GM19023 (cell line): ENCODE measurements around the gene MYO1C.

Experiments used
- ATAC-seq: cut with Tn5 transposase; IDR thresholded peaks from one replicate; pipeline ENCODE4 v1.9.1; 2021; ENCODE audit warnings: mild to moderate bottlenecking, moderate library complexity; ENCODE audit not compliant: unreplicated experiment

The MYO1C gene

GRCh38 chr17:1486802-1487695 lies 5.4 kb downstream of the MYO1C start:
- ATAC-seq: no peak

- peak; percentile 38 for ATAC-seq
These were observed 6.8 kb downstream of the MYO1C start for GRCh38 chr17:1485423-1486376.

GRCh38 chr17:1484676-1485422 lies 7.6 kb downstream of the MYO1C start:
- ATAC-seq: no peak

- no peak for ATAC-seq
These were observed 8.4 kb downstream of the MYO1C start for GRCh38 chr17:1484060-1484535.

- ATAC-seq: no peak
These were observed 9.8 kb downstream of the MYO1C start for GRCh38 chr17:1482680-1483079.

GRCh38 chr17:1481736-1482135 lies 10.8 kb downstream of the MYO1C start:
- ATAC-seq: no peak

- no peak for ATAC-seq
These were observed 11.6 kb downstream of the MYO1C start for GRCh38 chr17:1480747-1481465.

- ATAC-seq: no peak
These were observed 14.1 kb downstream of the MYO1C start for GRCh38 chr17:1478418-1478817.

- ATAC-seq: no peak
These were observed 17.1 kb downstream of the MYO1C start for GRCh38 chr17:1475321-1475854.

GRCh38 chr17:1474402-1475189 lies 17.9 kb downstream of the MYO1C start:
- no peak for ATAC-seq

- ATAC-seq: no peak
These were observed 18.6 kb downstream of the MYO1C start for GRCh38 chr17:1473841-1474240.

- ATAC-seq: no peak
These were observed 19.3 kb downstream of the MYO1C start for GRCh38 chr17:1473170-1473569.

- ATAC-seq: no peak
These were observed 20.3 kb downstream of the MYO1C start for GRCh38 chr17:1471911-1472821.

GRCh38 chr17:1471490-1471889 lies 21.0 kb downstream of the MYO1C start:
- no peak for ATAC-seq

- ATAC-seq: no peak
These were observed 21.6 kb downstream of the MYO1C start for GRCh38 chr17:1470755-1471462.

- ATAC-seq: no peak
These were observed 22.3 kb downstream of the MYO1C start for GRCh38 chr17:1470071-1470754.
